Stimulated activated CD8-positive, alpha-beta memory T cell treated with anti-CD3 and anti-CD28 coated beads, Interleukin-12 subunit alpha, Interleukin-12 subunit beta, amount 100 ng/mL, for 24 hours (primary cell): ENCODE results near the gene FANCC.

ENCODE experiments used
- DNase-seq: peaks from one replicate; pipeline ENCODE4 v3.0.0-alpha.2; 2020; ENCODE audit errors: extremely low read depth

FANCC gene

GRCh38 chr9:95070549-95071021 is 246.9 kb downstream of the FANCC start:
- no peak for DNase-seq

- DNase-seq: no peak
Measured at GRCh38 chr9:95067897-95068296, 249.6 kb downstream of the FANCC start.

- no peak for DNase-seq
Measured at GRCh38 chr9:95067057-95067456, 250.5 kb downstream of the FANCC start.

- DNase-seq: no peak
Measured at GRCh38 chr9:95065224-95065623, 252.3 kb downstream of the FANCC start.

- DNase-seq: no peak
Measured at GRCh38 chr9:95063300-95063699, 254.2 kb downstream of the FANCC start.

GRCh38 chr9:95062596-95063065 is 254.9 kb downstream of the FANCC start:
- DNase-seq: no peak

- no peak for DNase-seq
Measured at GRCh38 chr9:95061916-95062595, 255.5 kb downstream of the FANCC start.

GRCh38 chr9:95060916-95061315 is 256.6 kb downstream of the FANCC start:
- no peak for DNase-seq

- no peak for DNase-seq
Measured at GRCh38 chr9:95060234-95060633, 257.3 kb downstream of the FANCC start.

- DNase-seq: no peak
Measured at GRCh38 chr9:95058795-95059386, 258.6 kb downstream of the FANCC start.

GRCh38 chr9:95058121-95058785 is 259.3 kb downstream of the FANCC start:
- no peak for DNase-seq

- no peak for DNase-seq
Measured at GRCh38 chr9:95057101-95057500, 260.4 kb downstream of the FANCC start.

- no peak for DNase-seq
Measured at GRCh38 chr9:95055851-95056551, 261.5 kb downstream of the FANCC start.

- no peak for DNase-seq
Measured at GRCh38 chr9:95055334-95055850, 262.1 kb downstream of the FANCC start.

GRCh38 chr9:95053611-95054570 is 263.6 kb downstream of the FANCC start:
- DNase-seq: no peak

- no peak for DNase-seq
Measured at GRCh38 chr9:95049761-95050160, 267.7 kb downstream of the FANCC start.
